Trophoblast cell (in vitro differentiated cells and primary cell): ENCODE results near the gene MRPS34.

Experiments used
- DNase-seq, 2 donors: peaks; one replicate each; pipeline ENCODE4 v3.0.0-alpha.2; 2016
- H2AFZ ChIP-seq: 2 replicates; pipeline ENCODE4 v1.6.1; 2013; ENCODE audit warnings: low read length, moderate library complexity, mild to moderate bottlenecking; ENCODE audit not compliant: insufficient read depth, poor library complexity
- H2AK5ac ChIP-seq: 2 replicates; pipeline ENCODE4 v1.6.1; 2013; ENCODE audit warnings: mild to moderate bottlenecking, low read length
- H2BK120ac ChIP-seq: 2 replicates; pipeline ENCODE4 v1.6.1; 2013; ENCODE audit warnings: low read length, mild to moderate bottlenecking, moderate library complexity; ENCODE audit not compliant: insufficient read depth, poor library complexity
- H2BK12ac ChIP-seq: 2 replicates; pipeline ENCODE4 v1.6.1; 2013; ENCODE audit warnings: mild to moderate bottlenecking, low read length, moderate library complexity
- H2BK5ac ChIP-seq: 2 replicates; pipeline ENCODE4 v1.6.1; 2013; ENCODE audit warnings: low read length, low read depth, moderate library complexity, mild to moderate bottlenecking; ENCODE audit not compliant: poor library complexity
- H3K14ac ChIP-seq: 2 replicates; pipeline ENCODE4 v1.6.1; 2013; ENCODE audit warnings: mild to moderate bottlenecking, low read length
- H3K18ac ChIP-seq: 2 replicates; pipeline ENCODE4 v1.6.1; 2013; ENCODE audit warnings: mild to moderate bottlenecking, low read length
- H3K23ac ChIP-seq: 2 replicates; pipeline ENCODE4 v1.6.1; 2013; ENCODE audit warnings: low read length
- H3K27ac ChIP-seq: 2 replicates; pipeline ENCODE4 v1.5.1; 2013; ENCODE audit warnings: low read depth, mild to moderate bottlenecking, inconsistent platforms, low read length, moderate library complexity
- H3K27me3 ChIP-seq: 2 replicates; pipeline ENCODE4 v1.6.1; 2013; ENCODE audit warnings: inconsistent platforms, mild to moderate bottlenecking, low read length, moderate library complexity; ENCODE audit not compliant: insufficient read depth
- H3K36me3 ChIP-seq, 2 experiments: 1 replicate in 1 of 2; 2 replicates in 1 of 2; pipeline ENCODE4 v1.6.1; 2013; ENCODE audit warnings: low read length in 2 of 2, mild to moderate bottlenecking in 2 of 2, moderate library complexity in 1 of 2; ENCODE audit not compliant: insufficient read depth in 2 of 2, control insufficient read depth in 1 of 2
- H3K4ac ChIP-seq: 2 replicates; pipeline ENCODE4 v1.6.1; 2013; ENCODE audit warnings: low read depth, mild to moderate bottlenecking, low read length, moderate library complexity
- H3K4me1 ChIP-seq, 2 experiments: 1 replicate in 1 of 2; 2 replicates in 1 of 2; pipeline ENCODE4 v1.6.1; 2013; ENCODE audit warnings: low read length in 2 of 2, mild to moderate bottlenecking in 2 of 2, moderate library complexity in 1 of 2; ENCODE audit not compliant: insufficient read depth in 2 of 2, control insufficient read depth in 1 of 2
- H3K4me2 ChIP-seq: 2 replicates; pipeline ENCODE4 v1.6.1; 2013; ENCODE audit warnings: inconsistent platforms, mild to moderate bottlenecking, low read length, moderate library complexity
- H3K4me3 ChIP-seq: 2 replicates; pipeline ENCODE4 v1.5.1; 2013; ENCODE audit warnings: mild to moderate bottlenecking, low read depth, low read length, inconsistent platforms
- H3K79me1 ChIP-seq: one replicate; pipeline ENCODE4 v1.6.1; 2013; ENCODE audit warnings: low read length
- H3K79me2 ChIP-seq: 2 replicates; pipeline ENCODE4 v1.6.1; 2013; ENCODE audit warnings: low read length, mild to moderate bottlenecking; ENCODE audit not compliant: control insufficient read depth, insufficient read depth, poor library complexity
- H3K9ac ChIP-seq: 2 replicates; pipeline ENCODE4 v1.6.1; 2013; ENCODE audit warnings: mild to moderate bottlenecking, low read length
- H3K9me3 ChIP-seq: 2 replicates; pipeline ENCODE4 v1.6.1; 2013; ENCODE audit warnings: low read depth, mild to moderate bottlenecking, control low read depth, inconsistent platforms, low read length; ENCODE audit not compliant: insufficient read depth
- H4K12ac ChIP-seq: 2 replicates; pipeline ENCODE4 v1.6.1; 2013; ENCODE audit warnings: low read depth, mild to moderate bottlenecking, low read length, moderate library complexity
- H4K8ac ChIP-seq: 2 replicates; pipeline ENCODE4 v1.6.1; 2013; ENCODE audit warnings: low read depth, mild to moderate bottlenecking, low read length, moderate library complexity
- H4K91ac ChIP-seq: one replicate; pipeline ENCODE4 v1.6.1; 2013; ENCODE audit warnings: low read depth, mild to moderate bottlenecking, low read length, moderate library complexity
- WGBS: extraction: QIAGEN DNeasy Blood & Tissue Kit; methylation state at CpG from one replicate; pipeline ENCODE4 v1.1.7; 2013; ENCODE audit warnings: missing lambda C conversion rate; ENCODE audit not compliant: insufficient read length, insufficient coverage; ENCODE audit errors: extremely low coverage; 5-methylcytosine and 5-hydroxymethylcytosine counted together

The MRPS34 gene

DNA sequence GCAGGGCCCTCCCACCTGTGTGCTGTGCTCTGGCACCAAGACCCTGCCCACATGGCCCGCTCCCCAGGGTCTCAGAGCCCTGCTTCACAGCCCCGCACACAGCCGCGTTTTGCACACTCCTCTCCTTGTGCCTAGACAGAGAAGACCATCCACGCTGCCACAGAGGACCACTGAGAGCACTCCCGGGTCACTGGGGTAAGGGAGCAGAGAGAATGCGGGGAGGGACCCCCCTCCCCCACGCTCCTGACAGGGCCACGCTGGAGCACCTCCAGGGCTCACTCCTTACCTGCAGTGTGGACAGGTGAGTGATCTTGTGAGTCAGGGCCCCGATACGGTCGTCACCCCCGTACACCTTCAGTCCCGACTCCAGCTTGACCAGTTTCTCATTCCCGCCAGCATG, 46.7 kb upstream of the MRPS34 start:
- Histone ChIP-seq H4K12ac (no peak overlapping the region), H3K36me3 (peaks cover 52 to 60% of the 10 kb centered on the region in 2 experiments), H3K23ac (no peak overlapping the region), H2AK5ac (no peak overlapping the region), H3K27ac (no peak overlapping the region), H3K9me3 (no peaks in the 10 kb centered on the region), H3K18ac (no peak overlapping the region), H4K91ac (no peak overlapping the region), H3K4me2 (no peak overlapping the region), H2BK5ac (no peak overlapping the region), H3K27me3 (no peaks in the 10 kb centered on the region), H3K4me3 (no peak overlapping the region), H2BK12ac (no peak overlapping the region), H3K79me1 (no peaks in the 10 kb centered on the region), H2AFZ (no peak overlapping the region), H3K14ac (no peak overlapping the region), H3K9ac (no peak overlapping the region), H3K4ac (no peak overlapping the region), H4K8ac (no peak overlapping the region), H2BK120ac (no peak overlapping the region), H3K4me1 (no peaks in the 10 kb centered on the region), H3K79me2 (no peaks in the 10 kb centered on the region)
- no CpG with 5 or more reads among the region's 15 CpGs for WGBS
- DNase-seq = no peak

DNA sequence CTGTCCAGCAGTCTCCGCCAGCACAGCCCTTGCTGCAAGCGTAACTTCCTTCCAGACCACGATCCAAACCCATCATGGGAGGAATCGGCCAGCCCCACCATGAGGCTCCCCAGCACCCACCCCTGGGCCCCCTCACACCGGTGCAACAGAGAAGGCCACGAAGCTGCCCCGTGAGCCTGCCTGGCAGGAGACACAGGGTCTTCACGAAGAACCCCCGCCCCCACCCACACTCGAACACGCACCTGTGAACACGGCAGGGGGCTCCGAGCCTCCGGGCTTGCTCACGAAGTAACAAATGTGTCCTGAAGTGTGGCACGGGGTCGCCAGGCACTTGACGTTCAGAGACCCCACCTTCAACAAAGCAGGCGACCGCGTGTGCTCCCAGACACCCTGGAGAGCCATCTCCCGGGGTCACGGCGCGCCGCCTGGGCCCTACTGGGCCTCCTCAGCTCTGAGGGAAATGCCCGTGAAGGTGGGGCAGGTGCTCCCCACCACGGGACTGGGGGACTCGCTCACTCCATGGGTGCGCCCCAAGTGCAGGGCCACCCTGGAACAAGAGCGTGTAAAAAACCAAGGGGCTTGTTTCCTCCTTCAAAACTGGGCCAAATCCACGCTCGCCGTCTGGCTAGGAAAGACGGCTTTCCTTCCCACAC, 46.1 kb upstream of the MRPS34 start:
- Histone ChIP-seq H4K12ac (no peak overlapping the region), H3K9ac (no peak overlapping the region), H4K91ac (no peak overlapping the region), H2BK120ac (no peak overlapping the region), H3K23ac (no peak overlapping the region), H2BK12ac (no peak overlapping the region), H3K79me2 (no peaks in the 10 kb centered on the region), H3K18ac (no peak overlapping the region), H3K4me1 (no peaks in the 10 kb centered on the region), H3K36me3 (peaks cover 52 to 60% of the 10 kb centered on the region in 2 experiments), H2BK5ac (no peak overlapping the region), H3K14ac (no peak overlapping the region), H3K4me2 (no peak overlapping the region), H3K79me1 (no peaks in the 10 kb centered on the region), H2AK5ac (no peak overlapping the region), H2AFZ (no peak overlapping the region), H3K9me3 (no peaks in the 10 kb centered on the region), H4K8ac (no peak overlapping the region), H3K4me3 (no peak overlapping the region), H3K27ac (no peak overlapping the region), H3K4ac (no peak overlapping the region), H3K27me3 (no peaks in the 10 kb centered on the region)
- WGBS = no CpG with 5 or more reads among the region's 35 CpGs
- no peak for DNase-seq

DNA sequence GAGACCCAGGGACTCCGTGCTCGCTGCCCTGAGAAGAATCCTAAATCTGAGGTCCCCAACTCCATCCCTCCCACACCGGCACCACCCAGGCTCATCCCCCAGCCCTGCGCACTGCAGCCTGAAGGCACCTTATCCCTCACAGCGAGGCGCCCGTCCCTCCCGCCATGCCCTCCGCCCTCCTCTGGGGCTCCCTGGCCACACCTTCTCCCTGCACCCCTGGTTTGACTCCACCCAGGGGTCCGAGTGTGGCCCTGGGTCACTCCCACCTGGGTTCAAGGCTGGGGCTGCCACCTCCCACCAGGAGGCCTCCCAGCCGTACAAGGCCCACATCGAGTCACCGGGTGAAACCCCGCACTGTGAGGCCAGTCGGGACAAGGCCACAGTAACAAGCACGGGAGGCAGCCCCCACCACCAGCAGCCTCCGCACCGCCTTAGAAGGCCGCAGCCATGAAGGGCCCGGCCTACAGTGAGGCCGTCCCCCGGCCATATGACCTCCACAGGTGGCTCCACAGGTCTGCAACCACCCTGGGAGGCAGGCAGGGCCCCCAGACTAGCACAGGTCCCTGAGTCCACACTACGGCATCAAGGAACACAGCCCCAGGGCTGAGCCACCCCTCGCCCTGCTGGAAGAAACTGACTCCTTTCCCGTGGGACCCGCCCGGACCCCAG, 45.4 kb upstream of the MRPS34 start:
- Histone ChIP-seq H3K4me3 (no peak overlapping the region), H3K27ac (no peak overlapping the region), H4K8ac (no peak overlapping the region), H3K14ac (no peak overlapping the region), H2AK5ac (no peak overlapping the region), H3K36me3 (peaks cover 52 to 60% of the 10 kb centered on the region in 2 experiments), H2BK120ac (no peak overlapping the region), H3K9ac (no peak overlapping the region), H3K23ac (no peak overlapping the region), H3K4ac (no peak overlapping the region), H2BK12ac (no peak overlapping the region), H3K79me2 (no peaks in the 10 kb centered on the region), H3K18ac (no peak overlapping the region), H4K12ac (no peak overlapping the region), H3K27me3 (no peaks in the 10 kb centered on the region), H3K9me3 (no peaks in the 10 kb centered on the region), H2BK5ac (no peak overlapping the region), H3K79me1 (no peaks in the 10 kb centered on the region), H3K4me2 (no peak overlapping the region), H3K4me1 (no peaks in the 10 kb centered on the region), H4K91ac (no peak overlapping the region), H2AFZ (no peak overlapping the region)
- WGBS = no CpG with 5 or more reads among the region's 27 CpGs
- DNase-seq = no peak

DNA sequence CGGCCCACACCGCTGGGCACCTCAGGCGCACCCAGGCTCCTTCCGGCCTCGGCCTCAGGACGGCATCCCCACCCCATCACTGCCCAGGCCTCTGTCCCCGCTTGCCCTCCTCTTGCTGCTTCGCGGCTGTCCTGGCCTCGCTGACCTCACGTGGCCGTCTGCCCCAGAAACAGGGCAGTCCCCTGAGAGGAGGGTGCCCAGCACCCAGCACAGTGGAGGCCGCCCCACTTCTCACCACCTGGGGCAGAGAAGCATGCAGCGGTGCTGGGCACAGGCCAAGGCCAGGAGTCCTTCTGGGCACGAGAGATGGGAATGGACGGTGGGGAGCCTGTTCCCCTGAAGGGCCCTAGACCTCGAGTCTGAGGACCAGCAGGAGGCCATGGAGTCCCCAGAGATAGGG, 44.8 kb upstream of the MRPS34 start:
- no CpG with 5 or more reads among the region's 17 CpGs for WGBS
- no peak overlapping the region for H3K4ac ChIP-seq

More for the DNA sequence above, 44.8 kb upstream of the MRPS34 start:
- Histone ChIP-seq H2BK5ac (no peak overlapping the region), H2BK12ac (no peak overlapping the region), H3K4me2 (no peak overlapping the region), H4K8ac (no peak overlapping the region), H2AFZ (no peak overlapping the region), H3K79me2 (no peaks in the 10 kb centered on the region), H3K36me3 (peaks cover 49 to 59% of the 10 kb centered on the region in 2 experiments), H4K91ac (no peak overlapping the region), H3K9me3 (no peaks in the 10 kb centered on the region), H3K9ac (no peak overlapping the region), H3K23ac (no peak overlapping the region), H4K12ac (no peak overlapping the region), H2BK120ac (no peak overlapping the region), H3K4me1 (no peaks in the 10 kb centered on the region), H3K4me3 (no peak overlapping the region), H3K27ac (no peak overlapping the region), H3K27me3 (no peaks in the 10 kb centered on the region), H3K18ac (no peak overlapping the region), H3K79me1 (no peaks in the 10 kb centered on the region), H2AK5ac (no peak overlapping the region), H3K14ac (no peak overlapping the region)
- no peak for DNase-seq
